NCI-H2227 (cell line): ENCODE results near the gene TMEFF1.
A peak's percentile ranks its signal among the peaks of the same experiment; 100 is the strongest.
"Not testable (repeated sequence)": the region's sequence is repeated elsewhere in the genome, so short reads cannot be mapped to it uniquely, and the experiment has no call there.

ENCODE experiments used
- DNase-seq: peaks from one replicate; lab custom pipeline; 2025; ENCODE audit not compliant: unreplicated experiment; lab: John Stamatoyannopoulos, UW

Gene TMEFF1, protein sequence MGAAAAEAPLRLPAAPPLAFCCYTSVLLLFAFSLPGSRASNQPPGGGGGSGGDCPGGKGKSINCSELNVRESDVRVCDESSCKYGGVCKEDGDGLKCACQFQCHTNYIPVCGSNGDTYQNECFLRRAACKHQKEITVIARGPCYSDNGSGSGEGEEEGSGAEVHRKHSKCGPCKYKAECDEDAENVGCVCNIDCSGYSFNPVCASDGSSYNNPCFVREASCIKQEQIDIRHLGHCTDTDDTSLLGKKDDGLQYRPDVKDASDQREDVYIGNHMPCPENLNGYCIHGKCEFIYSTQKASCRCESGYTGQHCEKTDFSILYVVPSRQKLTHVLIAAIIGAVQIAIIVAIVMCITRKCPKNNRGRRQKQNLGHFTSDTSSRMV

DNA sequence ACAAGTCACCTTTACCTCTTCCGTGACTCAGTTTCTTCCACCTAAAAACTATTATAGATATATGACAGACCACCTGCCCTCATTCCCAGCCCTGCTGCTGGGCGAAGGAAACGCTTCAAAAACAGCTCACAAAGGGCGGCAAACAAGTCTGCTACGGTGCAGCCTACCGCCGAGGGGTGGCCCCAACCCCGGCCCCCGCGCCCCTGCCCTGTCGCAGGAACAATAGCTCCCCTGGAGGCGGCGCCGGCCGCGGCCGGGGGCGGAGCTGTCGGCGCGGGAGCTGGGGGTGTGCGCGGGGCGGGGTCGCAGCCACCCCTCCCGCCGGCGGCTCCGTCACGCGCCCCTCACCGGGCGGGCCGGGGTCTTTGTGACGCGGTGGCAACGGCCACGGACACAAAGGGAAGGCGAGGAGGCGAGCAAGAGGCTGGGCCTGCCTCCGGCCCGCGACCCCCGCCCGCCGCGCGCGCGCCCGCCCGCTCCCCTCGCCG is at the start of gene TMEFF1:
TMEFF1 (plus strand) TSS at position 362 of the 488 bp plus-strand sequence. CDS start 396 bp downstream, outside the sequence.
- DNase-seq: peak; percentile 79

DNA sequence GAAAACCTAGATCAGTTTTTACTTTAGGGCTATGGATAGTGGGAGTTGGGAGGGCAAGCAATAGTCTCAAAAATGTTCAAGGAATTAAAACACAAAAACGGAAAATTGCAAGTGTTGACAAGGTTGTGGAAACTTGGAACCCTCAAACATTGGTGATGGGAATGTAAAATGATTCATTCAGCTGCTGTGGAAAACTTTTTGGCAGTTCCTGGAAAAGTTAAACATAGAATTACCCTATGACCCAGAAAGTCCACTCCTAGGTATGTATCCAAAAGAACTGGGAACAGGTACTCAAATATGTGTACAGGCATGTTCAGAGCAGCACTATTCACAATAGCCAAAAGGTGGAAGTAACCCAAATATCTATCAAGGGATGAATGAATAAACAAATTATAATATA is 47.2 kb upstream of the TMEFF1 start:
- no peak for DNase-seq

DNA sequence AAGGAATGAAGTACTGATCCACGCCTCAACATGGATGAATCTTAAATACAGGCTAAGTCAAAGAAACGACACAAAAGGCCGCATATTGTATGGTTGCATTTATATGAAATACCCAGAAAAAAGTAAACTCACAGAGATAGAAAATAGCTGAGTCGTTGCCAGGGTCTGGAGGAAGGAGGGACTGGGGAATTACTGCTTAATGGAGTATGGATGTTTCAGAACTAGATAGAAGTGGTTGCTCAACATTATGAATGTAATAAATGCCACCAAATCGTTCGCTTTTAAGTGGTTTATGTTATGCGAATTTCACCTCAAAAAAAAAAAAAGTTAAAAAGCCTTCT is 46.8 kb upstream of the TMEFF1 start:
- DNase-seq: no peak

DNA sequence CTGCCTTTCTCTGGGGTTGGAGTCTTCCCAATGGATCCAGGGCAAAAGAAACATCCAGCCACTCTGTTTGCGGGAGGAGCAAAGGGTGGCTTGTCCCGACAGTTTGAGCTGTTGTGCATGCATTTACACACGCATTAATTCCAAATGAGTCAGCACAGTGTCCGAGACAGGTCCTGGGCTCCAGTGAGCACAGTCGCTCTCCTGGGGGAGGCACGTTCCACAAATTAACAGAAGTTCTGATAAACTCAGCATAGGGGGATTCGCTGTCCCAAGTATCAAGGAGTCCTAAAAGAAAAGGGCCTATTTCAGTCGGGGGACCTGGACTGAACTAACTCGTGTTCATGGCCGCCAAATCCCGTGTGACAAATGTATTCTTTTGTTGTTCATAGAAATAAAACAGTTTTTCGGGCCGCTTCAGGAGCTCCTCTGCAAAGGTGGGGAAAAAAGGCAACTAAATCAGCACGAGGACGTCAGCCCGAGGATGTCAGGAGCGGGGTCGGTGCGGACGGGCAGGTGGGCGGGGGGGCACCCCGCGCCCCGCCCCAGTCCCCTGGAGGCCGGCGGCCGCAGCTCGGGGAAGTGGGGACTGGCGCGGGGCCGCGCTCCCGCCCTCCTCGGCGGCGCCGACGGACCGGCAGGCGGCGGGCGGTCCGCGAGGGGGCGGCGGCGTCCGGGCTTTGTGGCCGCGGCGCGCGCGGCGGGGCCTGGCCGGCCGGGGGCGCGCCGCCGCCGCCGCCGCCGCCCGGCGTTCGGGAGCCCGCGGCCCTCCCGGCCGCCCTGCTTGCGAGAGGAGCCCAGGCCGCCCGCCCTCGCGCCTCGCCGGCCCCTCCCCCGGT is 46.2 kb upstream of the TMEFF1 start, which contains the start of gene MSANTD3:
MSANTD3 (plus strand) TSS at position 614 of the 836 bp plus-strand sequence. CDS start 14,796 bp downstream, outside the sequence.
- DNase-seq: peak; percentile 74

DNA sequence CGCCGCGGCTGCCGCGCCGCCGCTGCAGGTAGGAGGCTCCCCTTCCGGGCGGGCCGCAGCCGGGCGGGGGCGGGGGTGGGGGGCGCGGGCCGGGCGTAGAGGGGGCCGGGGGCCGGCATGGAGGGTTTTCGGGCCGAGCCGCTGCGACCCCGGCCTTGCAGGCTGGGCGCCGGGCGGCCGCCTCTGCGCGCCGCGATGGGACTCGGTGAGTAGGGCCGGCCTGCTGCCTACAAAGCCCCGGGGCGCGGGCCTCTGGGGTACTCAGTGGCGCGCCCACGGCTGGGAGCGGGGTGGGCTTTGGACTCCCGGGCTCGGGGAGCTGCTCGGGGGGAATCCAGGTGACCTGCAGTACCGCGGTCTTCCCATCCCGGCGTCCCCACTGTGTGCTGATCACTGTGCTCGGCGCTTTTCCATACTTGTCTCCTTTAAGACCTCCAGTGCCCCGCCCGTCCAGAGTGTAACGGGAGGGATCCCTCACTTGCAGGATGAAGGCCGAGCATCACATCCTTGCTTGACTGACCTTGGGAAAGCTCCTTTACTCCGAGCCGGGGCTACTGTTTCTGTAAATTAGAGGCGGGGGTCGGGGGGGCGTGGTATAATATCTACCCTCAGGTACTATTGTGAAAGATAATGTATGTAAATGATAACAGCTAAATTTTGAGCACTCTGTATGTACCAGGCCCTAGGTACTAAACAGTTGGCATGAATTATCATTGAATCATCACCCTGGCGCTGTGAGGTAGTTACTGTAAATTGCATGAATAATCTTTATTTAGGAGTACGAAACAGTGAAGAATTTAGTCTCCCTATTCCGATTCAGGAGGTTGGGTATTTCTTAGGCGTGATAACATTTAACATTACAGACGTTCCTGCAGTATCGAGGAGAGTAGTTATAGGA is 45.3 kb upstream of the TMEFF1 start:
- peak; percentile 56 for DNase-seq

DNA sequence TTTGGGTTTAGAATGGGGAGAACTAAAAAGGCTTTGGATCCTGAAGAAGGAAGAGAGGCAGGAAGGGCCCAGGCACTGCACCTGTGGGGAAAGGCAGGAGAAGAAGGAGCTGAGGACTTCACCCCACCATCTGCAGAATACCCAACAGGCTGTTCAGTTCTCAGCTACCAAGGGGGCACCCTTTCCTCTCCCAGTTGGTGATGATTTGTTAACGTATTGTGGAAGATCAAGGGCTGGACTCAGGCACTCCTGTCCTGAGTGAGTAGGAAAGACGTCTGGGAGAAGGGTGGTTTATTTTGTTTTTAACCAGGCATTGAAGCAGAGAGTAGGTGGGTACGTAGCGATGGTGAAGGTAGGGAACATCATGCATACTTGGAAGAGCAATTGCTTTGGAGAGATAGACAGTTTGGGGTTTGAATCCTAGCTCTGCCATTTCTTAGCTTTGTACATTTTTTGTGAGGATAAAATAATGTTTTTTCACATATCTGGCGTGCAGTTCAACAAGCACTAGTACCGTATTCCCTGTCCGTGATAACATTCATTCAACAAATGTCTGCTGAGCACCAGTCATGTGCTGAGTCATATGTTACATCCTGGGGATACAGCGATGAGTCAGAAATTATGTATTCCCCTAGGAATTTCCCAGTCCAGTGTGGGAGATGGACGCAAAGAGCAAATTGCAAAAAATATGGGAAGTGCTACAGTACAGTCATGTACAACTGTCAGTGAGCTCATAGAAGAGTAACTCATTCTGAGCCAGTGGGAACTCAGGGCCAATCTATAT is 43.9 kb upstream of the TMEFF1 start:
- no peak for DNase-seq

DNA sequence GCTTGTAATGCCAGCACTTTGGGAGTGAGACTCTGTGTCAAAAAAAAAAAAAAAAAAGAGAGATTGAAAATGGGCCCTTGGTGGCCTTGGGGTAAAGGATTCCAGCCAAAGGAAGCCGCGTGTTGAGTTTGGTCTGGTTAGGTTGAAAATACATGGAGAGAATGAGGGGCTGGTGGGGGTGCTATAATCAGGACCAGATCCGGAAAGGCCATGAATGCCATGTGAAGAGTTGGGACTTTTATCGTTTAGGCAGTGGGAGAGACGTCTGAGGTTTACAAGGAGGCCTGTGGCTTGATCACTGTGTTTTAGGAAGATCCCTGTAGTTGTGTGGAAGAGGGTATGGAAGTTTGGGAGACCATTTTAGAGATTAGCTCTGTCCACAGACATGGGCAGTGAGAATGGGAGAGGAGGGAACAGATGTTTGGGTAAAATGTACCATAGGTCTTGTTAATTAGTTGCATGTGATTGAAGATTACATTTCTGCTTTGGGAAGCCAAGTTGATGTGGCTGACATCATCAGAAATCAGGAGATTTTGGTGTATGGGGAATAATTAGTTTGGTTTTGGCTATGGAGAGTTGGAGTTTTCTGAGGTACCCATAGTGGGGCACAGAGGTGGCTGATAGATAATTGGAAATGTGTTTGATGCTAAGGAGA is 42.5 kb upstream of the TMEFF1 start:
- no peak for DNase-seq

DNA sequence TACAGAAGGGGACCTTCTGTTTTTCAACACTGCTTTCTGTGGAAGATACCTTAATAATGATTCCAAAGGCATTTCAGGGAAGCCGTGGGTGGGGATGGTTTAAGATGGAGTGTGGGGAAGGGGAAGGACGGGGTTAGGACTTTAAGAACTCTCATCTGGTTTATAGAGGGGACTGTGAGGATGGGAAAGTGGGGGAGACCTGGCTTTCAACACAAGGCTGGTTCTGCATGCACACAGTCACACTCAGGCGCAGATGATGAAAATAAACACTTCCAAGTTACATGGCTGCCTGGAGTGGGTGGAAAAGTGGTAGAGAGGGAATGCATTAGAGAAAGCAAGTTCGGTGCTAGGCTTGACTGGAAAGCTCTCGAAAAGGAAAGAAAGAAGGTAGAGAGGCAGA is 41.1 kb upstream of the TMEFF1 start:
- no peak for DNase-seq

DNA sequence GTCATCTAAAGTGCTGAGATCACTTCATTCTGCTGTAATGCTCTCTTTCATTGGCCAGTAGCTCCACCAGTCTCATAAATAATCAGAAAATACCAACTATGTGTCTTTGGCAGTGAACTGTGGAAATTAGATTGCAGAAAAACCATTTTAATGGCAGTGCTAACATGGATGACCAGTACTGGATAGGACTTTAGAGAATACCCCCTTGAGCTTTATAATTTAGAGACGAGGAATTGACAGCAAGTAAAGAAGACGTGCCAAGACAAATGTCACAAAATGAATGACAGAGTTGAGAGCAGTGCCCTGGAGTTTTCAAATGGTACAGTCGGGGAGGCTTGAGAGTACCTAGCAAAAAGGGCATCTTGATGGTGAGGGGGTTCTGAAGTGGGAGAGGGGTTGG is 40.2 kb upstream of the TMEFF1 start:
- no peak for DNase-seq

DNA sequence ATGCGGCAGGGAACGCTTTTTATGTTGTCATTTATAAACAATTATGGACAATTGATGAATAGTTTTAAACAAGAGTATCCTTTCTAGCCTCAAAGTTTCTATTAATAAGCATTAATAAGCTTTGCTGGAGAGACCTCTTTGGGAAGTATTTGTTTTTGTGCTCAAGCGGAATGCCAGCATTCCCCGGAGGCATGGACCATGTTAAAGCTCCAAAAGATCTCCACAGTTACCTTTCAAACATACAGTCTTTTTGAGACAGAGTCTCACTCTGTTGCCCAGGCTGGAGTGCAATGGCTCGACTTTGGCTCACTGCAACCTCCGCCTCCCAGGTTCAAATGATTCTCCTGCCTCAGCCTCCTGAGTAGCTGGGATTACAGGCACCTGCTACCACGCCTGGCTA is 36.4 kb upstream of the TMEFF1 start:
- no peak for DNase-seq

DNA sequence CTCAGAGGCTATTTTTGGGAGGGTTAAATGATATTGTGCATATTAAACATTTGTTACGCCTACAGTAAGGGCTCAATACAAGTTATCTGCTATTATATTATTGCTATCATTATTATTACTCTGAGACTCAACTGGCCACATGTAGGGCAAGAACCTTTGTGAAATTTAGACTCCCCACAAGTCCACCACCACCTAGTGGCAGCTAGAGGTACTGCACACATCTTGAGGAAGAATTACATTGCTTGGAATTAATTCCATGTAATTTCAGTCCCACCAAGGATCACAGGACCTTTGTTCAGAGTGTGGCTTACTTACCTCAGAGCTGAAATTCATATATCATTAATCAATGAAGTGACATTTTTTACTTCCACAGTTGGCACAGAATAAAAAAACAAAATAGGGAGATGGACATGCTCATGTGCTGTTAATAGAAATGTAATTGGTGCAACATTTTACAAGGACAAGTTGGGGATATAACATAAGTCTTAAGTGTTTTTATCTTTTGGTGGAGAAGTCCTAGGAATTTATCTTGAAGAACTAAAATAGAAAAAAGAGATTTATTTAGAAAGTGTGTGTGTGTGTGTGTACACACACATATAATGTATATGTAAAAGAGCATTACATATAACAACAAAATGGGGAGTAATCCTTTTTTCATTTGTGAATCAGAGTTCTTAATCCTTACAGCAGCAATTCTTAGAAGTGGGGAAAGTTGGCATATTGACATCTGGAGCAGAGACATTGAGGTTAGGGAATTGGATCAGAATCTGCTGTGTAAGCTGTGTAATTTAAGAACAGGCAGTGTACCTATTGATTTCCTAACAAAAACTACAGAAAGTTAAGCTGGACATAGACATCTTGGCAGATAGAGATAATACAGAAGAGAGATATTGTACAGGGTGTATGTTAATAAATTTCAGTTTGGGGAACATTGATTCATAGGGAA is 34.8 kb upstream of the TMEFF1 start:
- DNase-seq: peak; percentile 75

DNA sequence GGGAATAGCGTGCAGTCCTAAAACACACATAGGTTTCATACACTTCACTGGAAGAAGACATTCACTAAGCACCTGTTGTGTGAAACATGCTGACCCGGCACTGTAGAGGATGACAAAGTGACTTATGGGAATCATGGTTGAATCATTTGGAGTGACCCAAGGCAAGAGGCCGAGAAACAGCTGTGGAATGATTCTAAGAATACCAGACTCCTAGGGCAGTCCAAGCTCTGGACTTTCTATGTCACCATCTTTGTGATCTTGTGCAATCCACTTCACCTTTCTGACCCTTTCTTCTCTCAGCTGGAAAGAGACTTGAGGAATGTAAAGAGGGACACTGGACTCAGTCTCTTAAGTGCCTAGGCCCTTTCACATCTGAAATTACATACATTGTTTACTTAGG is 32.9 kb upstream of the TMEFF1 start:
- DNase-seq: no peak

DNA sequence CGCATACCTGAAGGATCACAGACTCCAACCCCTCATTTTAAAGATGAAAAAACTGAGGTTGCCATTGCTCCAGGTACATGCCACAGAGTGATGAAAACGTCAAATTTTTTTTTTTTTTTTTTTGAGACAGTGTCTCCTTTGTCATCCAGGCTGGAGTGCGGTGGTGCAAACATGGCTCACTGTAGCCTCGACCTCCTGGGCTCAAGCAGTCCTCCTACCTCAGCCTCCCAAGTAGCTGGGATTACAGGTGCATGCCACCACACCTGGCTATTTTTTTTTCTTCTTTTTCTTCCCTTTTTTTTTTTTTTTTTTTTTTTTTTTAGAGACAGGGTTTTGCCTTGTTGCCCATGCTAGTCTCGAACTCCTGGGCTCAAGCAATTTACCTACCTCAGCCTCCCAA is 32.5 kb upstream of the TMEFF1 start:
- DNase-seq: not testable (repeated sequence)

DNA sequence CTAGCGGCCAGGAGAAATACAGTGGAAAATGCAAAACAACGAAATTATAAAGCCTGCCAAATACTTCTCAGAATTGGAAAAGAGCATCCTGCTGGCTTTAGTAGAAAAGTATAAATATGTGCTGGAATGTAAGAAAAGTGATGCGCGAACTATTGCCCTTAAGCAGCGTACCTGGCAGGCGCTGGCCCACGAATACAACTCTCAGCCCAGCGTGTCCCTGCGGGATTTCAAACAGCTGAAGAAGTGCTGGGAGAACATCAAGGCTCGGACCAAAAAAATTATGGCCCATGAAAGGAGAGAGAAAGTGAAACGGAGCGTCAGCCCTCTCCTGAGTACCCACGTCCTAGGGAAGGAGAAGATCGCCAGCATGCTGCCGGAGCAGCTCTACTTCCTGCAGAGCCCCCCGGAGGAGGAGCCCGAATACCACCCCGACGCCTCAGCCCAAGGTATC is 31.0 kb upstream of the TMEFF1 start:
- DNase-seq: no peak

DNA sequence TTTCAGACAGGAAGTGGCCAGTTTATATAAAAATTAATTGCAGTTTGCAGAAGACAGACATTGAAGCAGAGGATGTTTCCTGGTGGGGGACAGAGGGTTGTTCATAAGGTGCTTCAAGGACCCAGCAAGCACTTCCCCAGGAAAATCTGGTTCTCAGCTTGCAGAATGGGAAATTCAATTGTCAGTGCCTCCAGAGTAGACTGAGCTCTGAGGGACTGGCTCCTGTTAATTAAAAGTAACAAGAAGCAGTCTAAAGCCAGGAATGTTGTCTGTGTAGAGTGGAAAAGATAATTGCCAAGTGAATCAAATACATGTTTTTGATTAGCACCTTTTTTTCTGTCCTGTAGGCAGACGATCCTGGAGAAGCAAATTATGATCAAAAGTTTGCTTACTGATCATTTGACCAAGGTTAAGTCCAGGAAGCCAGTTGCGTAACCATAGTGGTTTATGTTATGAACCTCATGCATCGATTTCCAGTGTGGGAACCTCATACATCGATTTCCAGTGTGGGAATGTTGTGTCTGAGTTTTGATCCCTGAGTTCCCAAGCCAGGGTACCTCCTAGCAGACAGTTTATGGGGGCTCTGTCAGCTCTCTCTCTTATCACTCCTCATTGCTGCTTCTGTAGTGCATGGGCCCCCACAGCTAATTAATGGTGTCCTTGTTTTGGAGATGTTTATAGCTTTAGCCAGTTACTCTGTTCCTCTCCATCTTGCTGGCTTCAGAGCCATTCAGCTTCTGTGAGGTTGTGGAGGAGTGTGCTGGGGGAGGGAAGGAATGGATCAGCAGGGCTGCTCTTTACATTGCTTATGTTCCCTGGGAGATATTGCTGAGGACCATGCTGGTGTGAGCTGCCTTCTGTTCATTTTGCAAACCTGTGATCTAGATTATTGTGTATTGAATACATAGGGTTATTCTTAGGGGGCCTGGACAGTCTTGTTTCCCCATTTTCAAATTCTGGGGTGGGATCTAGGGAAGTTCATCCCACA is 28.9 kb upstream of the TMEFF1 start:
- DNase-seq: no peak

DNA sequence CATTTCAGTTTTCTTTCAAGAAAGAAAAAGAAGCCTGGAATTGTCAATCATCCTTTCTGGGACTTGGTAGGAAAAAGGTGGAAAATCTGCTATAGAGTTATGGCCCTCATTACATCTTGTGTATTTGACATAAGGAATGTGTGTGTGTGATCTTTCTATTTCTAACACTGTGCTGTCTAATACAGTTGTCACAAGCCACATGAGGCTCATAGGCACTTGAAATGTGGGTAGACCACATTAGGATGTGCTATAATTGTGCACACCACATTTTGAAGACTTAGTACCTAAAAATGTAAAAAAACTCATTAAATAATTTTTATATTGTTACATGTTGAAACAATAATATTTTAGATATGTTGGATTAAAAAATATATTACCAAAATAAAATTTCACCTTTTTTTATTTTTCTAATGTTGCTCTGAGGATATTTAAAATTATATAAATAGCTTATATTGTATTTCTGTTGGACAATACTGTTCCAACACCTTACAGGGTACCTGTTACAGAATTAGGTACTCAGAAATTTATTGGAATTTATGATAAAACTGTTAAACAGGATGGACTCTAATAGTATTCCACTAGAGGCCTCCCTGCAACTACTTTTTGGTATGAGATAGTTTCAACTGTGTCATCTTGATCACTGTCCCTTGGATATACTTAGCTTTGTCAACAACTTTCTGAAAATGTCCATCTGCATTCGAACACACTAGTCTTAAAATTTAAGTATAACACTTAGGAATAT is 27.6 kb upstream of the TMEFF1 start:
- DNase-seq: no peak
